Measurements from ENCODE around the gene PAFAH1B2.

The PAFAH1B2 gene

GRCh38 chr11:117143871-117144476 lies at the start of gene PAFAH1B2:
Gene PAFAH1B2 (plus strand): TSS chr11:117144287. CDS start chr11:117152448, 8,161 bp downstream.
- H3K9ac ChIP-seq (ENCODE audit: low read length): peak within 1 kb of the TSS; percentile 74
- H3K4me1 ChIP-seq (ENCODE audit: control insufficient read depth, insufficient read depth, low read length): peaks cover 8% of the 10 kb centered on the region
- H3K36me3 ChIP-seq (ENCODE audit: control insufficient read depth, insufficient read depth, low read length): no peaks in the 10 kb centered on the region
- H3K27ac ChIP-seq (ENCODE audit: low read depth, low read length): peak within 1 kb of the TSS; percentile 91
- no peaks in the 10 kb centered on the region for H3K27me3 ChIP-seq (ENCODE audit: control insufficient read depth, insufficient read depth, low read length)
- H3K4me3 ChIP-seq (ENCODE audit: low read length): peak within 1 kb of the TSS; percentile 57

- Histone ChIP-seq H3K9ac (ENCODE audit: low read length) (no peak overlapping the region), H3K27me3 (ENCODE audit: control insufficient read depth, insufficient read depth, low read length) (no peaks in the 10 kb centered on the region), H3K27ac (ENCODE audit: low read depth, low read length) (peak overlapping the region; percentile 98), H3K36me3 (ENCODE audit: control insufficient read depth, insufficient read depth, low read length) (no peaks in the 10 kb centered on the region), H3K4me3 (ENCODE audit: low read length) (no peak overlapping the region), H3K4me1 (ENCODE audit: control insufficient read depth, insufficient read depth, low read length) (peaks cover 31% of the 10 kb centered on the region)
Measured at GRCh38 chr11:117094776-117095175, 49.3 kb upstream of the PAFAH1B2 start.

GRCh38 chr11:117095284-117096161 lies 48.6 kb upstream of the PAFAH1B2 start:
- peak overlapping the region; percentile 86 for H3K4me3 ChIP-seq (ENCODE audit: low read length)
- H3K4me1 ChIP-seq (ENCODE audit: control insufficient read depth, insufficient read depth, low read length): peaks cover 29% of the 10 kb centered on the region
- H3K36me3 ChIP-seq (ENCODE audit: control insufficient read depth, insufficient read depth, low read length): no peaks in the 10 kb centered on the region
- peak overlapping the region; percentile 98 for H3K27ac ChIP-seq (ENCODE audit: low read depth, low read length)
- H3K27me3 ChIP-seq (ENCODE audit: control insufficient read depth, insufficient read depth, low read length): no peaks in the 10 kb centered on the region
- no peak overlapping the region for H3K9ac ChIP-seq (ENCODE audit: low read length)

GRCh38 chr11:117096201-117096991 lies 47.7 kb upstream of the PAFAH1B2 start:
- Histone ChIP-seq H3K4me3 (ENCODE audit: low read length) (peak overlapping the region; percentile 86), H3K9ac (ENCODE audit: low read length) (peak overlapping the region; percentile 5), H3K27me3 (ENCODE audit: control insufficient read depth, insufficient read depth, low read length) (no peaks in the 10 kb centered on the region), H3K36me3 (ENCODE audit: control insufficient read depth, insufficient read depth, low read length) (no peaks in the 10 kb centered on the region), H3K4me1 (ENCODE audit: control insufficient read depth, insufficient read depth, low read length) (peaks cover 27% of the 10 kb centered on the region), H3K27ac (ENCODE audit: low read depth, low read length) (peak overlapping the region; percentile 98)

- peaks cover 27% of the 10 kb centered on the region for H3K4me1 ChIP-seq (ENCODE audit: control insufficient read depth, insufficient read depth, low read length)
- H3K27me3 ChIP-seq (ENCODE audit: control insufficient read depth, insufficient read depth, low read length): no peaks in the 10 kb centered on the region
- H3K4me3 ChIP-seq (ENCODE audit: low read length): peak overlapping the region; percentile 86
- H3K36me3 ChIP-seq (ENCODE audit: control insufficient read depth, insufficient read depth, low read length): no peaks in the 10 kb centered on the region
- H3K27ac ChIP-seq (ENCODE audit: low read depth, low read length): peak overlapping the region; percentile 98
- H3K9ac ChIP-seq (ENCODE audit: low read length): no peak overlapping the region
Measured at GRCh38 chr11:117097014-117097388, 47.1 kb upstream of the PAFAH1B2 start.

- Histone ChIP-seq H3K4me1 (ENCODE audit: control insufficient read depth, insufficient read depth, low read length) (peaks cover 27% of the 10 kb centered on the region), H3K27me3 (ENCODE audit: control insufficient read depth, insufficient read depth, low read length) (no peaks in the 10 kb centered on the region)
Measured at GRCh38 chr11:117097389-117098268, 46.5 kb upstream of the PAFAH1B2 start.

GRCh38 chr11:117098269-117099232 lies 45.5 kb upstream of the PAFAH1B2 start, which contains the start of gene SIK3:
Gene SIK3 (minus strand): TSS chr11:117098428. CDS start chr11:117098415, 13 bp downstream.
- H3K4me3 ChIP-seq (ENCODE audit: low read length): peak within 1 kb of the TSS; percentile 86
- no peaks in the 10 kb centered on the region for H3K36me3 ChIP-seq (ENCODE audit: control insufficient read depth, insufficient read depth, low read length)
- peak within 1 kb of the TSS; percentile 76 for H3K9ac ChIP-seq (ENCODE audit: low read length)
- H3K27ac ChIP-seq (ENCODE audit: low read depth, low read length): peak within 1 kb of the TSS; percentile 98
- H3K4me1 ChIP-seq (ENCODE audit: control insufficient read depth, insufficient read depth, low read length): peaks cover 24% of the 10 kb centered on the region
- no peaks in the 10 kb centered on the region for H3K27me3 ChIP-seq (ENCODE audit: control insufficient read depth, insufficient read depth, low read length)

More at GRCh38 chr11:117097389-117098268, 46.5 kb upstream of the PAFAH1B2 start:
- Histone ChIP-seq H3K4me3 (ENCODE audit: low read length) (peak overlapping the region; percentile 86), H3K36me3 (ENCODE audit: control insufficient read depth, insufficient read depth, low read length) (no peaks in the 10 kb centered on the region), H3K9ac (ENCODE audit: low read length) (peak overlapping the region; percentile 76), H3K27ac (ENCODE audit: low read depth, low read length) (peak overlapping the region; percentile 98)

- Histone ChIP-seq H3K9ac (ENCODE audit: low read length) (no peak overlapping the region), H3K4me1 (ENCODE audit: control insufficient read depth, insufficient read depth, low read length) (peaks cover 24% of the 10 kb centered on the region), H3K36me3 (ENCODE audit: control insufficient read depth, insufficient read depth, low read length) (no peaks in the 10 kb centered on the region), H3K27me3 (ENCODE audit: control insufficient read depth, insufficient read depth, low read length) (no peaks in the 10 kb centered on the region), H3K27ac (ENCODE audit: low read depth, low read length) (peak overlapping the region; percentile 97), H3K4me3 (ENCODE audit: low read length) (no peak overlapping the region)
Measured at GRCh38 chr11:117099696-117100095, 44.4 kb upstream of the PAFAH1B2 start.

GRCh38 chr11:117100556-117100955 lies 43.5 kb upstream of the PAFAH1B2 start:
- H3K9ac ChIP-seq (ENCODE audit: low read length): no peak overlapping the region
- peaks cover 20% of the 10 kb centered on the region for H3K4me1 ChIP-seq (ENCODE audit: control insufficient read depth, insufficient read depth, low read length)
- no peak overlapping the region for H3K27ac ChIP-seq (ENCODE audit: low read depth, low read length)
- no peaks in the 10 kb centered on the region for H3K27me3 ChIP-seq (ENCODE audit: control insufficient read depth, insufficient read depth, low read length)
- H3K4me3 ChIP-seq (ENCODE audit: low read length): no peak overlapping the region
- no peaks in the 10 kb centered on the region for H3K36me3 ChIP-seq (ENCODE audit: control insufficient read depth, insufficient read depth, low read length)

- Histone ChIP-seq H3K27me3 (ENCODE audit: control insufficient read depth, insufficient read depth, low read length) (no peaks in the 10 kb centered on the region), H3K4me3 (ENCODE audit: low read length) (no peak overlapping the region), H3K9ac (ENCODE audit: low read length) (no peak overlapping the region), H3K4me1 (ENCODE audit: control insufficient read depth, insufficient read depth, low read length) (no peaks in the 10 kb centered on the region), H3K36me3 (ENCODE audit: control insufficient read depth, insufficient read depth, low read length) (no peaks in the 10 kb centered on the region), H3K27ac (ENCODE audit: low read depth, low read length) (no peak overlapping the region)
Measured at GRCh38 chr11:117107701-117108590, 36.1 kb upstream of the PAFAH1B2 start.
